WTC11 (cell line): ENCODE results near the gene CCDC198.

ENCODE experiments used
- FOXP1 ChIP-seq: sonication (generic); formaldehyde crosslinking; IDR thresholded peaks from 2 replicates; pipeline ENCODE4 v1.8.0; 2022; ENCODE audit warnings: missing genetic modification reagents, mild to moderate bottlenecking, moderate library complexity, borderline replicate concordance
- MXD4 ChIP-seq: fragments of 250-450 bp; sonication (Bioruptor Pico); IDR thresholded peaks from 2 replicates; pipeline ENCODE4 v1.8.0; 2021; ENCODE audit warnings: mild to moderate bottlenecking, moderate library complexity, borderline replicate concordance
- NR1H2 ChIP-seq: sonication (generic); formaldehyde crosslinking; IDR thresholded peaks from 2 replicates; pipeline ENCODE4 v1.9.0; 2021; ENCODE audit warnings: mild to moderate bottlenecking, moderate library complexity, missing genetic modification reagents
- SP1 ChIP-seq: sonication (generic); formaldehyde crosslinking; conservative IDR thresholded peaks from 2 replicates; pipeline ENCODE4 v1.8.1; 2022; ENCODE audit warnings: missing genetic modification reagents
- TEAD4 ChIP-seq: sonication (generic); formaldehyde crosslinking; IDR thresholded peaks from 2 replicates; pipeline ENCODE4 v1.8.0; 2022; ENCODE audit warnings: mild to moderate bottlenecking, missing genetic modification reagents
- ZNF138 ChIP-seq: sonication (generic); formaldehyde crosslinking; conservative IDR thresholded peaks from 2 replicates; pipeline ENCODE4 v1.8.1; 2022; ENCODE audit warnings: mild to moderate bottlenecking, moderate library complexity, missing genetic modification reagents
- TF ChIP-seq, protein P1 (sequence below): sonication (generic); formaldehyde crosslinking; conservative IDR thresholded peaks from 2 replicates; pipeline ENCODE4 v1.8.1; 2023; ENCODE audit warnings: mild to moderate bottlenecking, low read depth, missing genetic modification reagents, moderate library complexity
- TF ChIP-seq, protein P2 (sequence below): fragments of 250-450 bp; sonication (Bioruptor Pico); IDR thresholded peaks from 2 replicates; pipeline ENCODE4 v2.1.2; 2022; ENCODE audit warnings: mild to moderate bottlenecking, moderate library complexity
- TF ChIP-seq, protein P3 (sequence below): fragments of 200-600 bp; IDR thresholded peaks from 2 replicates; pipeline ENCODE4 v1.8.0; 2022; ENCODE audit warnings: antibody characterized with exemption
- TF ChIP-seq, protein P4 (sequence below): sonication (generic); formaldehyde crosslinking; IDR thresholded peaks from 2 replicates; pipeline ENCODE4 v1.8.1; 2023; ENCODE audit warnings: mild to moderate bottlenecking, missing genetic modification reagents, moderate library complexity
- TF ChIP-seq, protein P5 (sequence below): sonication (generic); formaldehyde crosslinking; IDR thresholded peaks from 2 replicates; pipeline ENCODE4 v1.8.0; 2022; ENCODE audit warnings: mild to moderate bottlenecking, missing genetic modification reagents
- TF ChIP-seq, protein P6 (sequence below): sonication (generic); formaldehyde crosslinking; IDR thresholded peaks from 2 replicates; pipeline ENCODE4 v1.8.1; 2022; ENCODE audit warnings: low read depth, mild to moderate bottlenecking, moderate library complexity, missing genetic modification reagents, borderline replicate concordance
- TF ChIP-seq, protein P7 (sequence below): sonication (generic); formaldehyde crosslinking; IDR thresholded peaks from 2 replicates; pipeline ENCODE4 v1.8.0; 2023; ENCODE audit warnings: mild to moderate bottlenecking, missing genetic modification reagents
- TF ChIP-seq, protein P8 (sequence below): sonication (generic); formaldehyde crosslinking; IDR thresholded peaks from 2 replicates; pipeline ENCODE4 v1.8.1; 2023; ENCODE audit warnings: mild to moderate bottlenecking, missing genetic modification reagents, borderline replicate concordance

DNA sequence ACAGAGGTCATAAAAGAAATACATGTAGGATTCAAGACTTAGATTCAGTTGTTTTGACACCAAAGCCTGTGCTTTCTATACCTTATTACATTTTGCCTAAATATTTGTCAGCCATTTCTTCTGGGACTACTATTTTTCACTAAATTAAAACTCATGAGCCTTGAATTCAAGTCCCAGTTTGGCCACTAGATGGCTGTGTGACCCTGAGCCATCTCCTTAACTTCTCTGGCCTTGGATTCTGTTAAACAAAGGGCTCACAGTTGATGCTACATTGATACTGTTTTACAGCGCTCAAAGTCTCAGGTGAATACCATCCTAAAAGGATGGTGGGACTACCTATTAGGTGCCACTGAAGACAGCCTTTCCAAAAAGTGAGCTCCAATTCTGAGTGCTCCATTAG, 39.6 kb upstream of the CCDC198 start:
- TF ChIP-seq MXD4 (CRISPR knock-in tag): no peak
- TF ChIP-seq, protein P1, sequence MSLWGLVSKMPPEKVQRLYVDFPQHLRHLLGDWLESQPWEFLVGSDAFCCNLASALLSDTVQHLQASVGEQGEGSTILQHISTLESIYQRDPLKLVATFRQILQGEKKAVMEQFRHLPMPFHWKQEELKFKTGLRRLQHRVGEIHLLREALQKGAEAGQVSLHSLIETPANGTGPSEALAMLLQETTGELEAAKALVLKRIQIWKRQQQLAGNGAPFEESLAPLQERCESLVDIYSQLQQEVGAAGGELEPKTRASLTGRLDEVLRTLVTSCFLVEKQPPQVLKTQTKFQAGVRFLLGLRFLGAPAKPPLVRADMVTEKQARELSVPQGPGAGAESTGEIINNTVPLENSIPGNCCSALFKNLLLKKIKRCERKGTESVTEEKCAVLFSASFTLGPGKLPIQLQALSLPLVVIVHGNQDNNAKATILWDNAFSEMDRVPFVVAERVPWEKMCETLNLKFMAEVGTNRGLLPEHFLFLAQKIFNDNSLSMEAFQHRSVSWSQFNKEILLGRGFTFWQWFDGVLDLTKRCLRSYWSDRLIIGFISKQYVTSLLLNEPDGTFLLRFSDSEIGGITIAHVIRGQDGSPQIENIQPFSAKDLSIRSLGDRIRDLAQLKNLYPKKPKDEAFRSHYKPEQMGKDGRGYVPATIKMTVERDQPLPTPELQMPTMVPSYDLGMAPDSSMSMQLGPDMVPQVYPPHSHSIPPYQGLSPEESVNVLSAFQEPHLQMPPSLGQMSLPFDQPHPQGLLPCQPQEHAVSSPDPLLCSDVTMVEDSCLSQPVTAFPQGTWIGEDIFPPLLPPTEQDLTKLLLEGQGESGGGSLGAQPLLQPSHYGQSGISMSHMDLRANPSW (CRISPR knock-in tag): no peak
- TF ChIP-seq, protein P2, sequence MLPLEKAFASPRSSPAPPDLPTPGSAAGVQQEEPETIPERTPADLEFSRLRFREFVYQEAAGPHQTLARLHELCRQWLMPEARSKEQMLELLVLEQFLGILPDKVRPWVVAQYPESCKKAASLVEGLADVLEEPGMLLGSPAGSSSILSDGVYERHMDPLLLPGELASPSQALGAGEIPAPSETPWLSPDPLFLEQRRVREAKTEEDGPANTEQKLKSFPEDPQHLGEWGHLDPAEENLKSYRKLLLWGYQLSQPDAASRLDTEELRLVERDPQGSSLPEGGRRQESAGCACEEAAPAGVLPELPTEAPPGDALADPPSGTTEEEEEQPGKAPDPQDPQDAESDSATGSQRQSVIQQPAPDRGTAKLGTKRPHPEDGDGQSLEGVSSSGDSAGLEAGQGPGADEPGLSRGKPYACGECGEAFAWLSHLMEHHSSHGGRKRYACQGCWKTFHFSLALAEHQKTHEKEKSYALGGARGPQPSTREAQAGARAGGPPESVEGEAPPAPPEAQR (CRISPR knock-in tag): no peak
- TF ChIP-seq, protein P3, sequence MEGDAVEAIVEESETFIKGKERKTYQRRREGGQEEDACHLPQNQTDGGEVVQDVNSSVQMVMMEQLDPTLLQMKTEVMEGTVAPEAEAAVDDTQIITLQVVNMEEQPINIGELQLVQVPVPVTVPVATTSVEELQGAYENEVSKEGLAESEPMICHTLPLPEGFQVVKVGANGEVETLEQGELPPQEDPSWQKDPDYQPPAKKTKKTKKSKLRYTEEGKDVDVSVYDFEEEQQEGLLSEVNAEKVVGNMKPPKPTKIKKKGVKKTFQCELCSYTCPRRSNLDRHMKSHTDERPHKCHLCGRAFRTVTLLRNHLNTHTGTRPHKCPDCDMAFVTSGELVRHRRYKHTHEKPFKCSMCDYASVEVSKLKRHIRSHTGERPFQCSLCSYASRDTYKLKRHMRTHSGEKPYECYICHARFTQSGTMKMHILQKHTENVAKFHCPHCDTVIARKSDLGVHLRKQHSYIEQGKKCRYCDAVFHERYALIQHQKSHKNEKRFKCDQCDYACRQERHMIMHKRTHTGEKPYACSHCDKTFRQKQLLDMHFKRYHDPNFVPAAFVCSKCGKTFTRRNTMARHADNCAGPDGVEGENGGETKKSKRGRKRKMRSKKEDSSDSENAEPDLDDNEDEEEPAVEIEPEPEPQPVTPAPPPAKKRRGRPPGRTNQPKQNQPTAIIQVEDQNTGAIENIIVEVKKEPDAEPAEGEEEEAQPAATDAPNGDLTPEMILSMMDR: peak; percentile 42; the same call in 1 of the 2 replicates
- TF ChIP-seq, protein P4, sequence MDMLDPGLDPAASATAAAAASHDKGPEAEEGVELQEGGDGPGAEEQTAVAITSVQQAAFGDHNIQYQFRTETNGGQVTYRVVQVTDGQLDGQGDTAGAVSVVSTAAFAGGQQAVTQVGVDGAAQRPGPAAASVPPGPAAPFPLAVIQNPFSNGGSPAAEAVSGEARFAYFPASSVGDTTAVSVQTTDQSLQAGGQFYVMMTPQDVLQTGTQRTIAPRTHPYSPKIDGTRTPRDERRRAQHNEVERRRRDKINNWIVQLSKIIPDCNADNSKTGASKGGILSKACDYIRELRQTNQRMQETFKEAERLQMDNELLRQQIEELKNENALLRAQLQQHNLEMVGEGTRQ (CRISPR knock-in tag): no peak
- TF ChIP-seq, protein P5, sequence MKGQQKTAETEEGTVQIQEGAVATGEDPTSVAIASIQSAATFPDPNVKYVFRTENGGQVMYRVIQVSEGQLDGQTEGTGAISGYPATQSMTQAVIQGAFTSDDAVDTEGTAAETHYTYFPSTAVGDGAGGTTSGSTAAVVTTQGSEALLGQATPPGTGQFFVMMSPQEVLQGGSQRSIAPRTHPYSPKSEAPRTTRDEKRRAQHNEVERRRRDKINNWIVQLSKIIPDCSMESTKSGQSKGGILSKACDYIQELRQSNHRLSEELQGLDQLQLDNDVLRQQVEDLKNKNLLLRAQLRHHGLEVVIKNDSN (CRISPR knock-in tag): no peak
- TF ChIP-seq, protein P6, sequence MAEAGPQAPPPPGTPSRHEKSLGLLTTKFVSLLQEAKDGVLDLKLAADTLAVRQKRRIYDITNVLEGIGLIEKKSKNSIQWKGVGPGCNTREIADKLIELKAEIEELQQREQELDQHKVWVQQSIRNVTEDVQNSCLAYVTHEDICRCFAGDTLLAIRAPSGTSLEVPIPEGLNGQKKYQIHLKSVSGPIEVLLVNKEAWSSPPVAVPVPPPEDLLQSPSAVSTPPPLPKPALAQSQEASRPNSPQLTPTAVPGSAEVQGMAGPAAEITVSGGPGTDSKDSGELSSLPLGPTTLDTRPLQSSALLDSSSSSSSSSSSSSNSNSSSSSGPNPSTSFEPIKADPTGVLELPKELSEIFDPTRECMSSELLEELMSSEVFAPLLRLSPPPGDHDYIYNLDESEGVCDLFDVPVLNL (CRISPR knock-in tag): no peak
- TF ChIP-seq ZNF138: no peak
- TF ChIP-seq NR1H2 (CRISPR knock-in tag): no peak
- TF ChIP-seq, protein P7, sequence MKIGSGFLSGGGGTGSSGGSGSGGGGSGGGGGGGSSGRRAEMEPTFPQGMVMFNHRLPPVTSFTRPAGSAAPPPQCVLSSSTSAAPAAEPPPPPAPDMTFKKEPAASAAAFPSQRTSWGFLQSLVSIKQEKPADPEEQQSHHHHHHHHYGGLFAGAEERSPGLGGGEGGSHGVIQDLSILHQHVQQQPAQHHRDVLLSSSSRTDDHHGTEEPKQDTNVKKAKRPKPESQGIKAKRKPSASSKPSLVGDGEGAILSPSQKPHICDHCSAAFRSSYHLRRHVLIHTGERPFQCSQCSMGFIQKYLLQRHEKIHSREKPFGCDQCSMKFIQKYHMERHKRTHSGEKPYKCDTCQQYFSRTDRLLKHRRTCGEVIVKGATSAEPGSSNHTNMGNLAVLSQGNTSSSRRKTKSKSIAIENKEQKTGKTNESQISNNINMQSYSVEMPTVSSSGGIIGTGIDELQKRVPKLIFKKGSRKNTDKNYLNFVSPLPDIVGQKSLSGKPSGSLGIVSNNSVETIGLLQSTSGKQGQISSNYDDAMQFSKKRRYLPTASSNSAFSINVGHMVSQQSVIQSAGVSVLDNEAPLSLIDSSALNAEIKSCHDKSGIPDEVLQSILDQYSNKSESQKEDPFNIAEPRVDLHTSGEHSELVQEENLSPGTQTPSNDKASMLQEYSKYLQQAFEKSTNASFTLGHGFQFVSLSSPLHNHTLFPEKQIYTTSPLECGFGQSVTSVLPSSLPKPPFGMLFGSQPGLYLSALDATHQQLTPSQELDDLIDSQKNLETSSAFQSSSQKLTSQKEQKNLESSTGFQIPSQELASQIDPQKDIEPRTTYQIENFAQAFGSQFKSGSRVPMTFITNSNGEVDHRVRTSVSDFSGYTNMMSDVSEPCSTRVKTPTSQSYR (CRISPR knock-in tag): no peak
- no peak for TF ChIP-seq SP1
- TF ChIP-seq, protein P8, sequence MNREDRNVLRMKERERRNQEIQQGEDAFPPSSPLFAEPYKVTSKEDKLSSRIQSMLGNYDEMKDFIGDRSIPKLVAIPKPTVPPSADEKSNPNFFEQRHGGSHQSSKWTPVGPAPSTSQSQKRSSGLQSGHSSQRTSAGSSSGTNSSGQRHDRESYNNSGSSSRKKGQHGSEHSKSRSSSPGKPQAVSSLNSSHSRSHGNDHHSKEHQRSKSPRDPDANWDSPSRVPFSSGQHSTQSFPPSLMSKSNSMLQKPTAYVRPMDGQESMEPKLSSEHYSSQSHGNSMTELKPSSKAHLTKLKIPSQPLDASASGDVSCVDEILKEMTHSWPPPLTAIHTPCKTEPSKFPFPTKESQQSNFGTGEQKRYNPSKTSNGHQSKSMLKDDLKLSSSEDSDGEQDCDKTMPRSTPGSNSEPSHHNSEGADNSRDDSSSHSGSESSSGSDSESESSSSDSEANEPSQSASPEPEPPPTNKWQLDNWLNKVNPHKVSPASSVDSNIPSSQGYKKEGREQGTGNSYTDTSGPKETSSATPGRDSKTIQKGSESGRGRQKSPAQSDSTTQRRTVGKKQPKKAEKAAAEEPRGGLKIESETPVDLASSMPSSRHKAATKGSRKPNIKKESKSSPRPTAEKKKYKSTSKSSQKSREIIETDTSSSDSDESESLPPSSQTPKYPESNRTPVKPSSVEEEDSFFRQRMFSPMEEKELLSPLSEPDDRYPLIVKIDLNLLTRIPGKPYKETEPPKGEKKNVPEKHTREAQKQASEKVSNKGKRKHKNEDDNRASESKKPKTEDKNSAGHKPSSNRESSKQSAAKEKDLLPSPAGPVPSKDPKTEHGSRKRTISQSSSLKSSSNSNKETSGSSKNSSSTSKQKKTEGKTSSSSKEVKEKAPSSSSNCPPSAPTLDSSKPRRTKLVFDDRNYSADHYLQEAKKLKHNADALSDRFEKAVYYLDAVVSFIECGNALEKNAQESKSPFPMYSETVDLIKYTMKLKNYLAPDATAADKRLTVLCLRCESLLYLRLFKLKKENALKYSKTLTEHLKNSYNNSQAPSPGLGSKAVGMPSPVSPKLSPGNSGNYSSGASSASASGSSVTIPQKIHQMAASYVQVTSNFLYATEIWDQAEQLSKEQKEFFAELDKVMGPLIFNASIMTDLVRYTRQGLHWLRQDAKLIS (CRISPR knock-in tag): no peak
- TF ChIP-seq FOXP1 (CRISPR knock-in tag): no peak
- no peak for TF ChIP-seq TEAD4
